Rectal smooth muscle tissue (tissue), 1 donor: Measurements from ENCODE around the gene TIMM29.

Experiments used
- H3K27ac ChIP-seq: one replicate; pipeline ENCODE4 v1.7.0; 2013; ENCODE audit warnings: low read depth, low read length, inconsistent platforms
- H3K27me3 ChIP-seq: one replicate; pipeline ENCODE4 v1.7.0; 2013; ENCODE audit warnings: low read length; ENCODE audit not compliant: control insufficient read depth, insufficient read depth
- H3K36me3 ChIP-seq: one replicate; pipeline ENCODE4 v1.7.0; 2013; ENCODE audit warnings: low read length; ENCODE audit not compliant: control insufficient read depth, insufficient read depth
- H3K4me1 ChIP-seq: one replicate; pipeline ENCODE4 v1.7.0; 2013; ENCODE audit warnings: low read length; ENCODE audit not compliant: control insufficient read depth, insufficient read depth
- H3K4me3 ChIP-seq: one replicate; pipeline ENCODE4 v1.7.0; 2013; ENCODE audit warnings: low read length
- H3K9ac ChIP-seq: one replicate; pipeline ENCODE4 v1.7.0; 2013; ENCODE audit warnings: low read length

The TIMM29 gene

GRCh38 chr19:10928563-10929401 is at the start of gene TIMM29, which contains the start of gene YIPF2:
TSS of gene TIMM29 (plus strand) at chr19:10928811. CDS start at chr19:10928823, 12 bp downstream.
TSS of gene YIPF2 (minus strand) at chr19:10928639. CDS start at chr19:10928410, 229 bp downstream.
- H3K9ac ChIP-seq, result peak within 1 kb of the TSS; percentile 77
- H3K4me1 ChIP-seq, result peaks cover 12% of the 10 kb centered on the region
- peak within 1 kb of the TSS; percentile 93 for H3K4me3 ChIP-seq
- H3K27me3 ChIP-seq, result no peaks in the 10 kb centered on the region
- H3K36me3 ChIP-seq, result peaks cover 10% of the 10 kb centered on the region
- peak within 1 kb of the TSS; percentile 79 for H3K27ac ChIP-seq

- Histone ChIP-seq H3K27me3 (no peaks in the 10 kb centered on the region), H3K9ac (no peak overlapping the region)
These were observed 47.1 kb upstream of the TIMM29 start for GRCh38 chr19:10881403-10882107.

GRCh38 chr19:10882108-10882457 is 46.5 kb upstream of the TIMM29 start:
- Histone ChIP-seq H3K4me1 (peaks cover 21% of the 10 kb centered on the region), H3K27me3 (no peaks in the 10 kb centered on the region), H3K36me3 (no peaks in the 10 kb centered on the region), H3K27ac (no peak overlapping the region), H3K4me3 (no peak overlapping the region), H3K9ac (no peak overlapping the region)

More at GRCh38 chr19:10881403-10882107, 47.1 kb upstream of the TIMM29 start:
- H3K36me3 ChIP-seq, result no peaks in the 10 kb centered on the region
- H3K4me1 ChIP-seq, result peaks cover 21% of the 10 kb centered on the region
- no peak overlapping the region for H3K4me3 ChIP-seq
- no peak overlapping the region for H3K27ac ChIP-seq

GRCh38 chr19:10884274-10884673 is 44.3 kb upstream of the TIMM29 start:
- H3K4me1 ChIP-seq, result peaks cover 27% of the 10 kb centered on the region

GRCh38 chr19:10885201-10886169 is 43.1 kb upstream of the TIMM29 start:
- Histone ChIP-seq H3K9ac (no peak overlapping the region), H3K4me3 (no peak overlapping the region), H3K27ac (peak overlapping the region; percentile 66), H3K27me3 (no peaks in the 10 kb centered on the region), H3K4me1 (peaks cover 25% of the 10 kb centered on the region), H3K36me3 (no peaks in the 10 kb centered on the region)

More at GRCh38 chr19:10884274-10884673, 44.3 kb upstream of the TIMM29 start:
- Histone ChIP-seq H3K27me3 (no peaks in the 10 kb centered on the region), H3K27ac (peak overlapping the region; percentile 66), H3K9ac (no peak overlapping the region), H3K36me3 (no peaks in the 10 kb centered on the region), H3K4me3 (no peak overlapping the region)

- Histone ChIP-seq H3K27me3 (no peaks in the 10 kb centered on the region), H3K9ac (no peak overlapping the region), H3K27ac (peak overlapping the region; percentile 43), H3K4me1 (peaks cover 32% of the 10 kb centered on the region), H3K4me3 (no peak overlapping the region), H3K36me3 (no peaks in the 10 kb centered on the region)
These were observed 40.8 kb upstream of the TIMM29 start for GRCh38 chr19:10887616-10888367.

GRCh38 chr19:10888421-10888866 is 40.2 kb upstream of the TIMM29 start:
- peaks cover 32% of the 10 kb centered on the region for H3K4me1 ChIP-seq
- H3K36me3 ChIP-seq, result no peaks in the 10 kb centered on the region
- H3K27ac ChIP-seq, result peak overlapping the region; percentile 24
- no peak overlapping the region for H3K9ac ChIP-seq
- H3K4me3 ChIP-seq, result no peak overlapping the region
- H3K27me3 ChIP-seq, result no peaks in the 10 kb centered on the region

- H3K9ac ChIP-seq, result no peak overlapping the region
- H3K4me1 ChIP-seq, result peaks cover 28% of the 10 kb centered on the region
- no peaks in the 10 kb centered on the region for H3K36me3 ChIP-seq
- no peaks in the 10 kb centered on the region for H3K27me3 ChIP-seq
- no peak overlapping the region for H3K4me3 ChIP-seq
- H3K27ac ChIP-seq, result no peak overlapping the region
These were observed 38.7 kb upstream of the TIMM29 start for GRCh38 chr19:10889880-10890279.

GRCh38 chr19:10891405-10892086 is 37.1 kb upstream of the TIMM29 start:
- peak overlapping the region; percentile 19 for H3K4me3 ChIP-seq
- peak overlapping the region; percentile 63 for H3K27ac ChIP-seq
- no peaks in the 10 kb centered on the region for H3K36me3 ChIP-seq
- H3K27me3 ChIP-seq, result no peaks in the 10 kb centered on the region
- H3K4me1 ChIP-seq, result peaks cover 21% of the 10 kb centered on the region
- H3K9ac ChIP-seq, result no peak overlapping the region

GRCh38 chr19:10892256-10892655 is 36.4 kb upstream of the TIMM29 start:
- Histone ChIP-seq H3K4me3 (no peak overlapping the region), H3K9ac (no peak overlapping the region), H3K27ac (peak overlapping the region; percentile 63), H3K36me3 (no peaks in the 10 kb centered on the region), H3K27me3 (no peaks in the 10 kb centered on the region), H3K4me1 (peaks cover 27% of the 10 kb centered on the region)

GRCh38 chr19:10894911-10895213 is 33.7 kb upstream of the TIMM29 start:
- Histone ChIP-seq H3K4me3 (no peak overlapping the region), H3K4me1 (peaks cover 26% of the 10 kb centered on the region), H3K27ac (no peak overlapping the region)

More at GRCh38 chr19:10894911-10895213, 33.7 kb upstream of the TIMM29 start:
- H3K27me3 ChIP-seq, result no peaks in the 10 kb centered on the region
- H3K9ac ChIP-seq, result no peak overlapping the region
- no peaks in the 10 kb centered on the region for H3K36me3 ChIP-seq
